ENCODE data around the gene SMIM15.

Gene SMIM15

DNA sequence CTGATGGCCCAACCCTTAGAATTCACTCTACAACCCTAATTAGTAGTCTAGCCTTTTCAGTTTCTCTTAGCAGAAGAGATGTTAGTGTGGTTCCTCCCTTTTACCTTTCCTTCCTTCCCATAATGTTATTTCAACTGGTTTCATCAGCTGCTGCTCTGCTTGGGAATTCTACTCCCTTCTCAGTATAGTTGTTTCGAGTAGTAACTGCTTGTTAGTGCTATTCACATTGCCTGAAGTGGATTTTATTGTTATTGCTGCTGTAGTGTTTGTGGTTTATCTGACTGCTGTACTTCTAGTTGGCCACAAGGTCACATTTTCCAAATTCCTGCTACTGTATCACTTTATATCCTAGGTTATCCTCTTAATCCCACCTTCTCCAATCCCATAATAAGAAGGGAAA, 29.7 kb downstream of the SMIM15 start:
- DNase-seq (ENCODE audit: low spot score) = no peak
- TF ChIP-seq, protein P1, sequence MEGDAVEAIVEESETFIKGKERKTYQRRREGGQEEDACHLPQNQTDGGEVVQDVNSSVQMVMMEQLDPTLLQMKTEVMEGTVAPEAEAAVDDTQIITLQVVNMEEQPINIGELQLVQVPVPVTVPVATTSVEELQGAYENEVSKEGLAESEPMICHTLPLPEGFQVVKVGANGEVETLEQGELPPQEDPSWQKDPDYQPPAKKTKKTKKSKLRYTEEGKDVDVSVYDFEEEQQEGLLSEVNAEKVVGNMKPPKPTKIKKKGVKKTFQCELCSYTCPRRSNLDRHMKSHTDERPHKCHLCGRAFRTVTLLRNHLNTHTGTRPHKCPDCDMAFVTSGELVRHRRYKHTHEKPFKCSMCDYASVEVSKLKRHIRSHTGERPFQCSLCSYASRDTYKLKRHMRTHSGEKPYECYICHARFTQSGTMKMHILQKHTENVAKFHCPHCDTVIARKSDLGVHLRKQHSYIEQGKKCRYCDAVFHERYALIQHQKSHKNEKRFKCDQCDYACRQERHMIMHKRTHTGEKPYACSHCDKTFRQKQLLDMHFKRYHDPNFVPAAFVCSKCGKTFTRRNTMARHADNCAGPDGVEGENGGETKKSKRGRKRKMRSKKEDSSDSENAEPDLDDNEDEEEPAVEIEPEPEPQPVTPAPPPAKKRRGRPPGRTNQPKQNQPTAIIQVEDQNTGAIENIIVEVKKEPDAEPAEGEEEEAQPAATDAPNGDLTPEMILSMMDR (IDR thresholded peaks at IDR 0.05; ENCODE audit: extremely low read depth, insufficient read depth, missing control alignments) = no peak
- in situ Hi-C loops (cut with MboI; ENCODE audit: low pct_unique_long_range_greater_than_20kb, low sequenced_read_pairs, unreplicated experiment) = no loop called here

DNA sequence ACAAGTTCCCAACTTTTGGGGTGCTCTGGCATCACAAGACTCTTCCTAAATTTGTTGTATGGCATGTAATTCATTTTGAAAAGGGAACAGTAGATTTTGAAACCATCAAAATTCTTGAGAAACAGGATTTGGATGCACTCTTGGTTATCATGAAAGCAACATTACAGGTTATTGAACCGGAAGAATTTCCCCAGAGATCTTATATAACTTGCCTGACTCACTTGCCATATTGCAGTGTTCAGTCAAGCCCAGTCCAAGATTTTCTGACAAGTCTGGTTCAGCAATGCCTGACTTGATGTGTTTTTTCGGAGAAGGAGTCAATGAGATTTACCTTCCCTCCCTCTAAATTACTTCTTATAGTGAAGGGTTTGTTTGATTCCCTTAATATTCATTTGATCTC, 32.0 kb downstream of the SMIM15 start:
- in situ Hi-C loops (cut with MboI; ENCODE audit: low pct_unique_long_range_greater_than_20kb, low sequenced_read_pairs, unreplicated experiment) = no loop called here
- DNase-seq (ENCODE audit: low spot score) = no peak
- TF ChIP-seq, protein P1 (IDR thresholded peaks at IDR 0.05; ENCODE audit: extremely low read depth, insufficient read depth, missing control alignments) = no peak

DNA sequence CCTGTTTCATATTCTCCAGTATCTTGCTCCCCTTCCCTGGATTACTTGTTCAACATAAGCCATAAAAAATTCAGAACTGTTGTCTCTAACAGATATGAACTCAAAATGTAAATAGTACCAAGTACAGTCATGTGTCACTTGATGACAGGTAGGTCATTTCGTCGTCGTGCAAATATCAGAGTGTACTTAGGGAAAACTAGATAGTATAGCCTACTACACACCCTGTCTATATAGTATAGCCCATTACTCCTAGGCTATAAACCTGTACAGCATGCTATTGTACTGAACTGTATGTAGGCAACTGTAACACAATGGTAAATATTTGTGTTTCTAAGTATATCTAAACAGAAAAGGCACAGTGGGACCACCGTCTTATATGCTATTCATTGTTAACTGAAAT, 39.1 kb downstream of the SMIM15 start:
- TF ChIP-seq, protein P1 (IDR thresholded peaks at IDR 0.05; ENCODE audit: extremely low read depth, insufficient read depth, missing control alignments) = no peak
- in situ Hi-C loops (cut with MboI; ENCODE audit: low pct_unique_long_range_greater_than_20kb, low sequenced_read_pairs, unreplicated experiment) = no loop called here
- DNase-seq (ENCODE audit: low spot score) = no peak

DNA sequence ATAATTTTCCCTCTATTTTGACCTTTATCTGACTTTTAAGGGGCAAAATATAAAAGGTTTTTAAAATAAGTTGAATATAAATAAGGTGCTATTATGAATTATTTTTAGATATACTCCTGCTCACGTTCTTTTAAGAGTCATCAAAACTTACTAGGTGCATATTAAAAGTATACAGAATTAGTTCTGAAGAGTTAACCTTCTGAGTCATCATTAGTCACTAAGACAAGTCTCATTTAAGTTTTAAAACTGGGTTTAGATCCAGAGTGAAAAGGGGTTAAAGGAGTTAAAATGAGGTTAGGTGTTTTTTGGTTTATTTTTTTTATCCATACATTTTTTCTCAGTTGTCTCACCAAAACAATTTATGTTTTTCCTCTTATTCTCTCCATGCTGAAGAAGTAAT, 41.7 kb downstream of the SMIM15 start:
- TF ChIP-seq, protein P1 (IDR thresholded peaks at IDR 0.05; ENCODE audit: extremely low read depth, insufficient read depth, missing control alignments) = no peak
- in situ Hi-C loops (cut with MboI; ENCODE audit: low pct_unique_long_range_greater_than_20kb, low sequenced_read_pairs, unreplicated experiment) = no loop called here

DNA sequence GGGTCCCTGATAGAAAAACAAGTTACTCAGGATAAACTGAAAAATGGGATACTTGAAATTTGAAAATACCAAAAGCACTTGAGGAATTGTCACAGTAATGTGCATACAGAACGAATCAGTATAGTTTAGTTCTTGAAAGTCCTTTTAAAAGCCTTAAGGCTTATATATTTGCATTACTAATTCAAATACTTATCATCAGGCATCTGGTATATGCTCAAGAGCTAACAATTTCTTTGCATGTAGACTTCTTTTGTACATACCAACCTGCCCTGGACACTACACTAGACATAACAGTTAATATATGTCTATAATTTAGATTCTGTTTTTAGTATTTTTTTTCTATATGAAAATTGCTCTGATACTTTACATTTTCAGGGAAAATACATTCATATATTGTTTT, 43.2 kb downstream of the SMIM15 start:
- TF ChIP-seq, protein P1 (IDR thresholded peaks at IDR 0.05; ENCODE audit: extremely low read depth, insufficient read depth, missing control alignments) = no peak
- in situ Hi-C loops (cut with MboI; ENCODE audit: low pct_unique_long_range_greater_than_20kb, low sequenced_read_pairs, unreplicated experiment) = no loop called here
- DNase-seq (ENCODE audit: low spot score) = no peak

More for the DNA sequence above, 41.7 kb downstream of the SMIM15 start:
- no peak for DNase-seq (ENCODE audit: low spot score)

DNA sequence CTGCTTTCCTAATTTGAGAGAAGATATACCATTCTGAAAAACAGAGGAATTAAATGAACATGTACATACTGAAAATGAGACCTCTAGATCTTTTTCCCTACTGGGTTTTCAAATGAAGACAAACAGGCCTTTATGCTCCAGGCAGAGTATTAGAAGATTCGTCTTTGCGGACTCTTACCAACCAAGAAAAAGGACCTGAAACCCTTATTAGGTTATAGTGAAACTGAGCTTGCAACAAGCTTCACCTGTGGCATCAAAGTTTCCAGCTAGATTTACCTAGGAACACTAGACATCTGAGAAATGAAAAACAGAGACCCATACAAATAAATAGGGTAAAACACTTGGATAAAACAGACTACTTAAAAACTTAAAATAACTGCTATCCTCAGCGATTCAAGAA, 46.3 kb downstream of the SMIM15 start:
- DNase-seq (ENCODE audit: low spot score) = no peak
- TF ChIP-seq, protein P1 (IDR thresholded peaks at IDR 0.05; ENCODE audit: extremely low read depth, insufficient read depth, missing control alignments) = no peak
- in situ Hi-C loops (cut with MboI; ENCODE audit: low pct_unique_long_range_greater_than_20kb, low sequenced_read_pairs, unreplicated experiment) = no loop called here

DNA sequence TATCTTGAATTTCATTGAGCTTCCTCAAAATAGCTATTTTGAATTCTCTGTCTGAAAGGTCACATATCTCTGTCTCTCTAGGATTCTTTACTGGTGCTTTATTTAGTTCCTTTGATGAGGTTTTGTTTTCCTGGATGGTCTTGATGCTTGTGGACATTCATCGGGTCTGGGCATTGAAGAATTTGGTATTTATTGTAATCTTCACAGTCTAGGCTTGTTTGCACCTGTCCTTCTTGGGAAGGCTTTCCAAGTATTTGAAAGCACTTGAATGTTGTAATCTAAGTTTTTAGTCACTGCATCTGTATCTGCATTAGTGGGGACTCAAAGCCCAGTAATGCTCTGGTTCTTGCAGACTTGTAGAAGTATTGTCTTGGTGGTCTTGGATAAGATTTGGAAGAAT, 47.8 kb downstream of the SMIM15 start:
- TF ChIP-seq, protein P1 (IDR thresholded peaks at IDR 0.05; ENCODE audit: extremely low read depth, insufficient read depth, missing control alignments) = no peak
- DNase-seq (ENCODE audit: low spot score) = no peak
- in situ Hi-C loops (cut with MboI; ENCODE audit: low pct_unique_long_range_greater_than_20kb, low sequenced_read_pairs, unreplicated experiment) = no loop called here

Data from GM13977 (cell line).